ENCODE data around the gene RARG. TPM values are rescaled to one million over a fixed set of nuclear protein-coding genes. Genes with fewer than 3 reads are reported as not detected.

The RARG gene
- total RNA-seq, 4 donors from 2014 or later, result 4.2 to 14.1 (median 10.9) TPM

DNA sequence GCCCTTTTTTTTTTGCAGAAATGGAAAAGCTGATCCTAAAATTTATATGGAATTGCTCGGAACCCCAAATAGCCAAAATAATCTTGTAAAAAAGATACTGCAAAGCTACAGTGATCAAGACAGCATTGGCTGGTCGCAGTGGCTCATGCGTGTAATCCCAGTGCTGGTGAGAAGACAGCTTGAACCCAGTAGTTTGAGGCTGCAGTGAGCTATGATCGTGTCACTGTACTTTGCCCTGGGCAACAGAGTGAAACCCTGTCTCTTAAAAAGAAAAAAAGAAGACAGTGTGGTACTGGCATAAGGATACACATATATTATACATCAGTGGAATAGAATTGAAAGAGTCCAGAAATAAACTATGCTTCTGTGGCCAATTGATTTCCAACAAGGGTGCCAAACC is 30.4 kb downstream of the RARG start:
- TF ChIP-seq, protein P1, sequence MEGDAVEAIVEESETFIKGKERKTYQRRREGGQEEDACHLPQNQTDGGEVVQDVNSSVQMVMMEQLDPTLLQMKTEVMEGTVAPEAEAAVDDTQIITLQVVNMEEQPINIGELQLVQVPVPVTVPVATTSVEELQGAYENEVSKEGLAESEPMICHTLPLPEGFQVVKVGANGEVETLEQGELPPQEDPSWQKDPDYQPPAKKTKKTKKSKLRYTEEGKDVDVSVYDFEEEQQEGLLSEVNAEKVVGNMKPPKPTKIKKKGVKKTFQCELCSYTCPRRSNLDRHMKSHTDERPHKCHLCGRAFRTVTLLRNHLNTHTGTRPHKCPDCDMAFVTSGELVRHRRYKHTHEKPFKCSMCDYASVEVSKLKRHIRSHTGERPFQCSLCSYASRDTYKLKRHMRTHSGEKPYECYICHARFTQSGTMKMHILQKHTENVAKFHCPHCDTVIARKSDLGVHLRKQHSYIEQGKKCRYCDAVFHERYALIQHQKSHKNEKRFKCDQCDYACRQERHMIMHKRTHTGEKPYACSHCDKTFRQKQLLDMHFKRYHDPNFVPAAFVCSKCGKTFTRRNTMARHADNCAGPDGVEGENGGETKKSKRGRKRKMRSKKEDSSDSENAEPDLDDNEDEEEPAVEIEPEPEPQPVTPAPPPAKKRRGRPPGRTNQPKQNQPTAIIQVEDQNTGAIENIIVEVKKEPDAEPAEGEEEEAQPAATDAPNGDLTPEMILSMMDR (IDR thresholded peaks at IDR 0.05; ENCODE audit: low read depth), result no peak

GRCh38 chr12:53201177-53201541 is 30.9 kb downstream of the RARG start:
- TF ChIP-seq, protein P1 (IDR thresholded peaks at IDR 0.05; ENCODE audit: low read depth), result no peak

DNA sequence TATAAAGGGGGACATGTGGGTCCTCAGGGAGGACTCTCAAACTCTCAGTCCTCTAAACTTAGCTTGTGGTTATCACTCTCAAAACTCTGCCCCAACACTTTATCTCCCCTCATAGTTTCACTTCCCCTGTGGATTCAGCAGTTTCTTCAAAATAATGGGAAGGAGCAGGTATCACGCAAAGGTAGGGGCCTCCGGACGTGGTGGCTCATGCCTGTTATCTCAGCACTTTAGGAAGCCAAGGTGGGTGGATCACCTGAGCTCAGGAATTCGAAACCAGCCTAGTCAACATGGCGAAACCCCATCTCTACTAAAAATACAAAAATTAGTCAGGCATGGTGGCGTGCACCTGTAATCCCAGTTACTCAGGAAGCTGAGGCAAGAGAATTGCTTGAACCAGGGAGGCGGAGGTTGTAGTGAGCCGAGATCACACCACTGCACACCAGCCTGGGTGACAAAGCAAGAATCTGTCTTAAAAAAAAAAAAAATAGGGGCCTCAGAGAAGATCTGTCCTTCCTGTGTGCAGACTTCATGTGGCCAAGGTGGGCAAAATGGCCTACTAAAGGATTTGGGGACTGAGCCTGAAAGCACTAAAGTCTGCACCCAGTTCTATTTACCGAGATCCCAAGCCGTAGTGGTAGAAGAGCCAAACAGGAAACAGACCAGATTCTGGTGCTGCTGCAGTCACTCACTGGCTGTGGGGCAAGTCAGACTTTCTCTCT is 31.4 kb downstream of the RARG start:
- TF ChIP-seq, protein P1 (IDR thresholded peaks at IDR 0.05; ENCODE audit: low read depth), result no peak

GRCh38 chr12:53200107-53200457 is 31.9 kb downstream of the RARG start:
- TF ChIP-seq, protein P1 (IDR thresholded peaks at IDR 0.05; ENCODE audit: low read depth), result no peak

- TF ChIP-seq, protein P1 (IDR thresholded peaks at IDR 0.05; ENCODE audit: low read depth), result no peak
Measured at GRCh38 chr12:53199700-53200099, 32.3 kb downstream of the RARG start.

GRCh38 chr12:53198486-53199110 is 33.4 kb downstream of the RARG start:
- TF ChIP-seq, protein P1 (IDR thresholded peaks at IDR 0.05; ENCODE audit: low read depth), result no peak

DNA sequence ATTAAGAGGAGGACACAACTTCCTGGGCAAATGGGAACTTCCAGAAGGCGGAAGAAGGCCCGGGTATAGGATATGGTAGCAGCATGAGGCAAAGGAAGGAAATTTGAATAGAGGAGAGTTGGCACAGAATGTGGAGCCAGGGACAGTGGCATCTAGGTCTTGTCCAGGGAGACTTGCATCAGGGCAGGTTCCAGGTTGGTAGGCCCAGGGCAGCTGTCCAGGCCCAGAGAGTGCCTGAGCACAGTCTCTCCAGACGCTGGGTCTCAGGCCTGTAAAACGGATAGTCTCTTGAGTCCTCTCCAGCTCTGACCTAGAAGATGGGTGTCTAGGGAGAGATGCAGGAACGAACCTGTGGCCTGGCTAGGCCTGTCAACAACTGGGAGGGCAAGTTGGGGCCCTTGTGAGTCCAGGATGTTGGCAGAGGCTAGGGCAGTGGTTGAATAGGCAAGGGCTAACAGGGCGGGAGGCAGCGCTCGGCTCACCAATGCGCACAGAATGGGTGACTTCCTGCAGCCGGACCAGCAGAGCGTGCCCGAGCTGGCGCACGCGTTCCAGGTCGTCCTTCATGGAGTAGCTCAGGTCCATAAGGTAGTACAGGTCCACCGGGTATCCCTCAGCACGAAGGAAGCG is 34.9 kb downstream of the RARG start:
- TF ChIP-seq, protein P1 (IDR thresholded peaks at IDR 0.05; ENCODE audit: low read depth), result no peak

Measured in subcutaneous adipose tissue (tissue), 4 donors.